ENCODE results near the gene FARP2.

- TF ChIP-seq ZBTB21 (tag by site-specific recombination; IDR thresholded peaks at IDR 0.05) (no peak), MEIS1 (CRISPR knock-in tag; IDR thresholded peaks at IDR 0.05; ENCODE audit: borderline replicate concordance) (no peak), ZNF585B (tag by site-specific recombination; IDR thresholded peaks at IDR 0.05) (no peak), ZBTB7A (tag by site-specific recombination; IDR thresholded peaks at IDR 0.05; ENCODE audit: low read depth) (no peak), CTCF (tag by site-specific recombination; IDR thresholded peaks at IDR 0.05) (no peak), ZNF121 (tag by site-specific recombination; IDR thresholded peaks at IDR 0.05) (no peak), ZNF600 (tag by site-specific recombination; IDR thresholded peaks at IDR 0.05) (no peak), ZNF24 (tag by site-specific recombination; IDR thresholded peaks at IDR 0.05) (no peak), ZNF518A (tag by site-specific recombination; conservative IDR thresholded peaks at IDR 0.05; ENCODE audit: low read depth) (no peak), ZNF707 (tag by site-specific recombination; IDR thresholded peaks at IDR 0.05) (no peak), ZNF423 (tag by site-specific recombination; IDR thresholded peaks at IDR 0.05) (no peak), ZBTB20 (tag by site-specific recombination; IDR thresholded peaks at IDR 0.05) (no peak), ZNF274 (IDR thresholded peaks at IDR 0.05; ENCODE audit: low read length) (no peak), ZNF274 (tag by site-specific recombination; IDR thresholded peaks at IDR 0.05; ENCODE audit: borderline replicate concordance) (no peak)
Observed at GRCh38 chr2:241378816-241379215, 22.7 kb downstream of the FARP2 start.

Data from HEK293 (cell line).